ENCODE data around the gene KRTAP19-1.
"Not testable (repeated sequence)": the region's sequence is repeated elsewhere in the genome, so short reads cannot be mapped to it uniquely, and the experiment has no call there.

Gene KRTAP19-1

DNA sequence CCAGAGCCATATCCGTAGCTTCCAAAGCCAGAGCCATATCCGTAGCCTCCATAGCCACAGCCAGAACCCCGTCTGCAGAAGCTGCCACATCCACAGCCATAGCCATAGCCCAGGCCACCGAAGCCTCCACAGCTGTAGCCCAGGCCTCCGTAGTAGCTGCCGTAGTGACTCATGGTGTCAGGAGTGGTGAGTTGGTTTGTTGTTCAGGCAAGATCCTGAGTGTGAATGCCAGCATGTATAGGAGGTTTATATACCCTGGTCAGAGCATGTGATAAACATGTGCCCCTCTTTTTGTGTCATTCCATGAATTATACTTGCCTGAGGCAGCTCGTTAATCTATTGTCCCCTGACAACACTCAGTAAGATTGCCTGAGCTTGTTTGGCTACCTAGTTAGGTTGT lies at the start of gene KRTAP19-1:
KRTAP19-1 (minus strand) TSS at position 223 of the 400 bp plus-strand sequence; CDS start at position 173, 50 bp downstream.
- in situ Hi-C loops (cut with MboI; ENCODE audit: low sequenced_read_pairs): no loop called here

DNA sequence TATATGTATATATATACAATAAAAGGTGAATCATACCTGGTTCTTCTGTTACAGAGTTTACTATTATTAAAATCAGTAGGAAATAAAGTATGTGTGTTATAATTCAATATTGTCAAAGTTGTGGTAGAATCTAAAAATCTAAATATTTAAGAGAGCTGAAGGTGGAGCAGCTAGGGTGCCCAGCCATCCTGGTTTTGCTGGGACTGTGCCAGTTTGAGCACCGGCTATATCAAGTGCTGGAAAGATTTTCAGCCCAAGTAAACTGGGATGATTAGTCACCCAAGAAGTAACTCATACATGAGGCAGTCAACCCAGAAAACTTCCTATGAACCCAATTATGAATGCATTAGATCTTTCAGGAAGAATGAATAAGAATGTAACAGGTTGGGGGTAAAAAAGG lies 38.7 kb upstream of the KRTAP19-1 start:
- in situ Hi-C loops (cut with MboI; ENCODE audit: low sequenced_read_pairs): no loop called here

- in situ Hi-C loops (cut with MboI; ENCODE audit: low sequenced_read_pairs): no loop called here
Measured at GRCh38 chr21:30515681-30516080, 35.5 kb upstream of the KRTAP19-1 start.

- in situ Hi-C loops (cut with MboI; ENCODE audit: low sequenced_read_pairs): not testable (repeated sequence)
Measured at GRCh38 chr21:30505621-30506205, 25.5 kb upstream of the KRTAP19-1 start.

DNA sequence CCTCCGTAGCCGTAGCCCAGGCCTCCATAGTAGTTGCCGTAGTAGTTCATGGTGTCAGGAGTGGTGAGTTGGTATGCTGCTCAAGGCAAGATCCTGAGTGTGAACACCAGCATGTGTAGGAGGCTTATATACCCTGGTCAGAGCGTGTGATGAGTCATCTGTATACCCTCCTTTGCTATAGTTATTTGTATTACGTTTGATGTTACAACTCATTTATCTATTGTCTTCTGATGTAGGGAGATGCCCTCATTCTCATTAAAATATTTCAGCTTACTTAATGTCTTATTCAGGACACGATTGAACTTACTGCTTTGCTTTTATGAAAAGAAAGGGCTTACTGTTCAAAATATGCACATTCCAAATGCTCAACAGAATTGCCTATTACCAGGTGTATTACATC lies 21.9 kb upstream of the KRTAP19-1 start, which contains the start of gene KRTAP19-5:
KRTAP19-5 (minus strand) TSS at position 101 of the 400 bp plus-strand sequence; CDS start at position 50, 51 bp downstream.
- in situ Hi-C loops (cut with MboI; ENCODE audit: low sequenced_read_pairs): no loop called here

GRCh38 chr21:30497065-30497464 lies 16.9 kb upstream of the KRTAP19-1 start, which contains the start of gene KRTAP19-4:
Gene KRTAP19-4, minus strand, starts transcription at chr21:30497165. Its CDS starts 55 bp downstream, at chr21:30497110.
- in situ Hi-C loops (cut with MboI; ENCODE audit: low sequenced_read_pairs): no loop called here

GRCh38 chr21:30491963-30492428 lies 11.8 kb upstream of the KRTAP19-1 start, which contains the start of gene KRTAP19-3:
Gene KRTAP19-3, minus strand, starts transcription at chr21:30492013. Its CDS starts 56 bp downstream, at chr21:30491957.
- in situ Hi-C loops (cut with MboI; ENCODE audit: low sequenced_read_pairs): no loop called here

GRCh38 chr21:30487336-30487735 lies 7.2 kb upstream of the KRTAP19-1 start, which contains the start of gene KRTAP19-2:
Gene KRTAP19-2, minus strand, starts transcription at chr21:30487436. Its CDS starts 88 bp downstream, at chr21:30487348.
- in situ Hi-C loops (cut with MboI; ENCODE audit: low sequenced_read_pairs): no loop called here

DNA sequence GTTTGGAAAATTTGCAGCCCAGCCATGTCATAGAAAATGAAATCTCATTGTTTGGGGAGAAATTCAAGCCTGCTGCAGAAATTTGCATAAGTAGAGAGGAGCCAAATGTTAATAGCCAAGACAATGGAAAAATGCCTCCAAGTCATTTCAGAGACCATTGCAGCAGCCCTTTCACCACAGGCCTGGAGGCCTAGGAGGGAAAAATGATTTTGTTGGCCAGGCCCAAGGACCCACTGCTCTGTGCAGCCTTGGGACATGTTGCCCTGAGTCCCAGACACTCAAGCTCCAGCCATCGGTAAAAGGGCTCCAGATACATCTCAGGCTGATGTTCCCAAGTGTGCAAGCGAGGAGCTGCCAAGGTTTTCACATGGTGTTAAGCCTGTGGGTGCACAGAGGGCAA lies 6.0 kb upstream of the KRTAP19-1 start:
- in situ Hi-C loops (cut with MboI; ENCODE audit: low sequenced_read_pairs): no loop called here

- in situ Hi-C loops (cut with MboI; ENCODE audit: low sequenced_read_pairs): no loop called here
Measured at GRCh38 chr21:30482130-30482529, 2.0 kb upstream of the KRTAP19-1 start.

DNA sequence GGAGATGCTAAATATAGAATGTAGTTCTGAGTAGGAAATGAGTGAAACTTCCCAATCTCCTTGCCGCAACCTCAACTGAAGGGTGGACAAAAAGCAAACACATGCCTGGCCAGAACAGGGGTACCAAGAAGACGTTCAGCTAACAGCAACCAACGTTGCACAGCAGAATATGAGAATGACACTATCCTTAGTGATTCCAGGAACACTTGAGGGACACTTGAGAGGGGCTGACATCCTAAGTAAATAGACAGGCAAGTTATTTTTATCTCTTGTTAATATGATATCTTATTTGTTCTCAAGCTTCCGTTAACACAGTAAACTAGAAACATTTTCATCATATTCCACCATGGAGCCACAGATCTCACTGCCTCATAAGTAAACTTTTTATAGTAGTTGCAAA lies 908 bp downstream of the KRTAP19-1 start:
- in situ Hi-C loops (cut with MboI; ENCODE audit: low sequenced_read_pairs): no loop called here

- in situ Hi-C loops (cut with MboI; ENCODE audit: low sequenced_read_pairs): no loop called here
Measured at GRCh38 chr21:30478004-30478403, 2.2 kb downstream of the KRTAP19-1 start.

DNA sequence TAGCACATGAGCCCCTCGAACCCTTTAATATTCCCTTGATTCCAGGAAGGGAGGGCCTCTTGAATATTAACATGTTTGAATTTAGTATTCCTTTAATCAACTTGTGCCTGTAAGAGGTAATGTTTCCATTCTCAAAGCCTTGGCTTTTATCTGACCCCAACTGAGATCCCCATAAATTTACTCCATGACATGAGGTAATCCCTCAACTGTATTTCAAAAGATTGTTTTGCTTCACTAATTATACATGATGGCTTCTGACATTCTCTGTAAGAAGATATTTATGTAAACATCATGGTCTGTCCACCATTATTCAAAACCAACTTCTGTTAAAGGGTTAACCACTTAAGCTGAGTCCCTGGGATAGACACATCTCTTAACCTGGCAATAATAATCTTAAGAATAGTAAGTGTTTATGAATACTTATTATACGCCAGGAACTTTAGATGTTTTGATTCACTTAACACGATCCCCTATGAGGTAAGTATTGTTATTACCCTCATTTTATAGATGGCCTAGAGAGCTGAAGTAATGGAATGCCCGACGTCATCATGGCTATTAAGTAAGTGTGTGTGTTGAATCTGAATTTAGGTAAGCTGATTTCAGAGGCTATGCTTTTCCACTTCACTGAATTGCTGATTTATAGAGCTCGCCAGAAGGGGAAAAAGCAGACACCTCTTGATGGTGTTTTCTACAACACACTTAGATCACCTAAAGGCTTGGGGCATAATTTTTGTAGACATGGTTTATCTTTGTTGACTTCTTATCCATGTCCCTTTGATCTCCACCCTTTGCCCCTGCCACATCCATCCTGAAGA lies 11.1 kb downstream of the KRTAP19-1 start:
- in situ Hi-C loops (cut with MboI; ENCODE audit: low sequenced_read_pairs): no loop called here

DNA sequence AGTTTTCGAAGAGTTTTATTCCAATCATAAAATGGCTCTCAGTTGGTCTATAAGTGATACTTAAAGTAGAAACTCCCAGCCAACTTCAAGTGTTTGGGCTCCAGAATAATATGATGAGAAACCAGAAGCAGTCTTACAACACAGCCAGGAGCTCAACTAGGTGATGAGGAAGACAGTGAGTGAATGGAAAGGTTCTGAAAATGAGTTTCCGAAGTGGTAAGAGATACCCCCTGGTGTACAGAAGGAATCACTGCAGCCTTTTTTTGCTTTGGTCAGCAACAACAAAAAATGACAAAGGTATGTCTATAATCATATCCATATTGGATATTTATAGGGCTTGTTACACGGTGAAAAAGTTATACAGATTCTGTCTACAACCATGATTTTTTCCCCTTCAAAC lies 16.5 kb downstream of the KRTAP19-1 start:
- in situ Hi-C loops (cut with MboI; ENCODE audit: low sequenced_read_pairs): no loop called here

- in situ Hi-C loops (cut with MboI; ENCODE audit: low sequenced_read_pairs): no loop called here
Measured at GRCh38 chr21:30448514-30448913, 31.7 kb downstream of the KRTAP19-1 start.

DNA sequence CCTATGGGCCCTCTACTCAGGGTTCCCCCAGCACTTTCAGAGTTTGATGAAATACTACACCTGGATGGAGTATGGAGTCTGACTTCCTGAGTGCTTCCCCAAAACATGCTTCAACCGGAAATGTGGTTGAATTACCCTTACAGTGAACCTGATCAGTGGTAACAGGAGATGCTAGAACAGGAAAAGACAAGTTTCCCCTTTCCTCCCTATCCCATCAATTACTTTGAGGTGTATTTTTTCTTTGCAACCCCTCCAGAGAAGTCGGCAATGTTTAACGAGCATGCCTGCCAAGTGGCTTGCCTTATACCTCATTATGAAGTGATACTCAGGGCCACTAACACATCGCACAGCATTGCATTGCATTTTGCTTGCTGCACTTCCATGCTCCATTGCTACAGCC lies 33.1 kb downstream of the KRTAP19-1 start:
- in situ Hi-C loops (cut with MboI; ENCODE audit: low sequenced_read_pairs): no loop called here

DNA sequence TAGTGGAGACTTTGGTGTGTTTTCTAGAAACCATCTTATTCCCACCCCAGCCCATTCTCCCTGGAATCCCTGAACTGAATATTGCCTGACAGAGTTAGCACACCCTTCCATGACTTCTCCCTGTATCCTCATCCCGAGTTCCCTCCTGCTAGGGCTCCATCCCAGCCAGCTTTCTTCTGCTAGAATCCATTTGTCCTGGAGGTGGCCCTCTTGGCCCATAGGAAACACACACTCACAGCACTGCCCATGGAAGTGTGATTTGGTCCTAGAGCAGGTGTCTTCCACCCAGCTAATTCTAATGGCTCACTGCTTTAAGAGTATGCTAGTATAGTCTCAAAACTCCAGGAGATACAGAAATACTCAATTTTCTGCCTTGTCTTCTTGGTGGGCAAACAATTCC lies 36.0 kb downstream of the KRTAP19-1 start:
- in situ Hi-C loops (cut with MboI; ENCODE audit: low sequenced_read_pairs): no loop called here

- in situ Hi-C loops (cut with MboI; ENCODE audit: low sequenced_read_pairs): no loop called here
Measured at GRCh38 chr21:30443226-30443625, 36.9 kb downstream of the KRTAP19-1 start.

GRCh38 chr21:30439975-30440374 lies 40.2 kb downstream of the KRTAP19-1 start, which contains the start of gene KRTAP15-1:
Gene KRTAP15-1, plus strand, starts transcription at chr21:30440275. Its CDS starts 53 bp downstream, at chr21:30440328.
- in situ Hi-C loops (cut with MboI; ENCODE audit: low sequenced_read_pairs): no loop called here

DNA sequence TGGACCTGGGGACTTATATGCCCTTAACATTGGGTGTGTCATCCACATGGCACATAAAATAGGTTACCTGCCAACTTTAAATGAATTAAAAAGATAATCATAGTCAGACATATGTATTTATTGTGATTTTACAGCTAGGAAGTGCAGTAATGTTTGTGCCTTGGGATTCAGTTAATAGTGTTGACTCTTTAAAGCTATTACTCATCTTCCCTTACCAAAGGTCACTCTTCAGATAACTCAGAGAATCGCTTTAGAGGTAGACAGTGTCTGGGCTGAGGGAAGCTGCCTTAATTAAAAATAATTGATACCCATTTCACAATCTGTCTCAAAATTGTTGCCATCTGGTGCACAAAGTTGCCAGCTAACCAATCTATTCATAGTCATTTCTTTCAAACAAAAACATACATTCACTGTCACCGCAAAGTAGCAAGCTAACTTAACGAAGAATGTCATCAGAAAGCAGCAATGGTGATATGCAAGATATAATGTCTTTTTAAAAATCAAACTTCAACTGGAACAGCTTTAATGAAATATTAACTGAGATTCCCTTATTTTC lies 43.1 kb downstream of the KRTAP19-1 start:
- in situ Hi-C loops (cut with MboI; ENCODE audit: low sequenced_read_pairs): no loop called here

GRCh38 chr21:30434033-30434631 lies 46.0 kb downstream of the KRTAP19-1 start:
- in situ Hi-C loops (cut with MboI; ENCODE audit: low sequenced_read_pairs): no loop called here
